ENCODE results near the gene TANC1.
A peak's percentile ranks its signal among the peaks of the same experiment; 100 is the strongest.

TANC1 gene

GRCh38 chr2:159230145-159230877 lies 261.9 kb downstream of the TANC1 start:
- no peak for DNase-seq

- DNase-seq = no peak
Observed at GRCh38 chr2:159232456-159233170, 264.2 kb downstream of the TANC1 start.

GRCh38 chr2:159234868-159235267 lies 266.4 kb downstream of the TANC1 start:
- no peak for DNase-seq

- DNase-seq = no peak
Observed at GRCh38 chr2:159243529-159243928, 275.1 kb downstream of the TANC1 start.

GRCh38 chr2:159246325-159246988 lies 278.0 kb downstream of the TANC1 start:
- no peak for DNase-seq

GRCh38 chr2:159249990-159250715 lies 281.7 kb downstream of the TANC1 start:
- DNase-seq = peak; percentile 33

GRCh38 chr2:159251296-159252173 lies 283.1 kb downstream of the TANC1 start:
- DNase-seq = no peak

GRCh38 chr2:159252905-159253304 lies 284.5 kb downstream of the TANC1 start:
- no peak for DNase-seq

GRCh38 chr2:159256159-159256558 lies 287.7 kb downstream of the TANC1 start:
- DNase-seq = no peak

- DNase-seq = no peak
Observed at GRCh38 chr2:159262226-159262625, 293.8 kb downstream of the TANC1 start.

GRCh38 chr2:159262904-159263303 lies 294.5 kb downstream of the TANC1 start:
- no peak for DNase-seq

- peak; percentile 32 for DNase-seq
Observed at GRCh38 chr2:159265171-159265576, 296.7 kb downstream of the TANC1 start.

- no peak for DNase-seq
Observed at GRCh38 chr2:159266554-159266953, 298.1 kb downstream of the TANC1 start.

- DNase-seq = no peak
Observed at GRCh38 chr2:159267921-159268320, 299.5 kb downstream of the TANC1 start.

- DNase-seq = no peak
Observed at GRCh38 chr2:159270744-159271379, 302.4 kb downstream of the TANC1 start.

GRCh38 chr2:159272156-159272555 lies 303.7 kb downstream of the TANC1 start:
- no peak for DNase-seq

- DNase-seq = no peak
Observed at GRCh38 chr2:159275111-159275510, 306.7 kb downstream of the TANC1 start.

GRCh38 chr2:159279700-159280099 lies 311.3 kb downstream of the TANC1 start:
- DNase-seq = no peak

- no peak for DNase-seq
Observed at GRCh38 chr2:159281002-159281401, 312.6 kb downstream of the TANC1 start.

All from OCI-M1 (cell line).